ENCODE measurements around the gene DEAF1.

DEAF1 gene

GRCh38 chr11:641806-642370, 53.1 kb downstream of the DEAF1 start:
- DNase-seq, result no peak

- DNase-seq, result no peak
These were observed 54.9 kb downstream of the DEAF1 start for GRCh38 chr11:640021-640706.

- DNase-seq, result no peak
These were observed 55.6 kb downstream of the DEAF1 start for GRCh38 chr11:639332-639955.

- peak; percentile 38 for DNase-seq
These were observed 56.2 kb downstream of the DEAF1 start for GRCh38 chr11:638631-639331.

- DNase-seq, result no peak
These were observed 57.2 kb downstream of the DEAF1 start for GRCh38 chr11:637593-638521.

- no peak for DNase-seq
These were observed 57.8 kb downstream of the DEAF1 start for GRCh38 chr11:637333-637592.

GRCh38 chr11:636511-637332, 58.3 kb downstream of the DEAF1 start, which contains the start of gene DRD4:
DRD4 (plus strand) TSS chr11:637269; CDS start chr11:637305, 36 bp downstream.
- no peak for DNase-seq

GRCh38 chr11:635945-636510, 59.0 kb downstream of the DEAF1 start:
- no peak for DNase-seq

- DNase-seq, result no peak
These were observed 64.2 kb downstream of the DEAF1 start for GRCh38 chr11:630871-631270.

- no peak for DNase-seq
These were observed 65.8 kb downstream of the DEAF1 start for GRCh38 chr11:629237-629583.

- DNase-seq, result no peak
These were observed 67.0 kb downstream of the DEAF1 start for GRCh38 chr11:628056-628455.

- no peak for DNase-seq
These were observed 67.8 kb downstream of the DEAF1 start for GRCh38 chr11:627308-627576.

- no peak for DNase-seq
These were observed 68.3 kb downstream of the DEAF1 start, which contains the start of gene SCT for GRCh38 chr11:626475-627307. SCT (minus strand) TSS chr11:627181; CDS start chr11:627143, 38 bp downstream.

- no peak for DNase-seq
These were observed 69.3 kb downstream of the DEAF1 start for GRCh38 chr11:625636-626268.

GRCh38 chr11:624705-625635, 70.1 kb downstream of the DEAF1 start, which contains the start of gene CDHR5:
CDHR5 (minus strand) TSS chr11:624955; CDS start chr11:624902, 53 bp downstream.
- DNase-seq, result no peak

- no peak for DNase-seq
These were observed 70.9 kb downstream of the DEAF1 start for GRCh38 chr11:623999-624704.

- DNase-seq, result no peak
These were observed 71.6 kb downstream of the DEAF1 start for GRCh38 chr11:623349-623869.

- DNase-seq, result no peak
These were observed 73.2 kb downstream of the DEAF1 start for GRCh38 chr11:621838-622237.
